Chondrocyte (in vitro differentiated cells): ENCODE measurements around the gene SHH. TPM values are rescaled to one million over a fixed set of nuclear protein-coding genes. Genes with fewer than 3 reads are reported as not detected.
"Not testable (repeated sequence)": the region's sequence is repeated elsewhere in the genome, so short reads cannot be mapped to it uniquely, and the experiment has no call there.

Experiments used
- DNase-seq: peaks from one replicate; pipeline ENCODE4 v3.0.0; 2021; ENCODE audit warnings: mixed read lengths, low spot score
- H3K27ac Mint-ChIP-seq: one replicate; pipeline ENCODE4 v1.8.0; 2021; ENCODE audit warnings: mild to moderate bottlenecking, moderate library complexity, mixed read lengths; ENCODE audit not compliant: unreplicated experiment
- H3K27me3 Mint-ChIP-seq: 2 replicates; pipeline ENCODE4 v1.8.0; 2021; ENCODE audit warnings: low read depth, mixed read lengths
- H3K36me3 Mint-ChIP-seq: 2 replicates; pipeline ENCODE4 v1.8.0; 2021; ENCODE audit warnings: low read depth, mixed read lengths
- H3K4me1 Mint-ChIP-seq: 2 replicates; pipeline ENCODE4 v1.8.0; 2021; ENCODE audit warnings: low read depth, mild to moderate bottlenecking, mixed read lengths
- H3K4me3 Mint-ChIP-seq: one replicate; pipeline ENCODE4 v1.8.0; 2021; ENCODE audit warnings: mild to moderate bottlenecking, moderate library complexity, mixed read lengths; ENCODE audit not compliant: unreplicated experiment
- H3K9me3 Mint-ChIP-seq: 2 replicates; pipeline ENCODE4 v1.8.0; 2021; ENCODE audit warnings: low read depth, mixed read lengths
- total RNA-seq: library from RNA; stranded (reverse); gene quantifications from 3 replicates; pipeline ENCODE4 v1.2.1, GENCODE V29; 2021
- TF ChIP-seq, protein P1 (sequence below): fragments of 200-600 bp; sonication (generic); IDR thresholded peaks from 2 replicates; pipeline ENCODE4 v1.5.0; 2021; ENCODE audit warnings: antibody characterized with exemption, mild to moderate bottlenecking, moderate library complexity

Gene SHH
- total RNA-seq, 1 donor from 2014 or later = not detected

DNA sequence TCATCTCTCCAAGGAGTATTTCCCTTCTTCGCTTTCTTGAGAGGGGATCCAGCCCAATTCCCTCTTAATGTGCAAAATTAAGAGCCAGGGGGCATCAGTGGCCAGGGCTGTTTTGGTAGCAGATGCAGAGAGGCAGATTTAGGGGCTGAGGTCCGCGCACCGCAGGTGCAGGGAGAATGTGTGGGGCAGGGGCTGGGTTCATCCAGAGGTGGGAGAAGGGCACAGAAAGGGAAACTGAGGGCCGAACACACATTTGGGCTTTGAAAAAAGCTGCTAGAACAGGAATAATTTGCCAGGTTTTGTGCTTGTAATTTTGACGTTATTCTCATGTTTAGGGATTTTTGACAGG, 6.5 kb upstream of the SHH start:
- H3K27me3 Mint-ChIP-seq = peaks cover 66% of the 10 kb centered on the region
- no peaks in the 10 kb centered on the region for H3K36me3 Mint-ChIP-seq
- H3K4me3 Mint-ChIP-seq = no peak overlapping the region
- H3K9me3 Mint-ChIP-seq = no peaks in the 10 kb centered on the region
- TF ChIP-seq, protein P1, sequence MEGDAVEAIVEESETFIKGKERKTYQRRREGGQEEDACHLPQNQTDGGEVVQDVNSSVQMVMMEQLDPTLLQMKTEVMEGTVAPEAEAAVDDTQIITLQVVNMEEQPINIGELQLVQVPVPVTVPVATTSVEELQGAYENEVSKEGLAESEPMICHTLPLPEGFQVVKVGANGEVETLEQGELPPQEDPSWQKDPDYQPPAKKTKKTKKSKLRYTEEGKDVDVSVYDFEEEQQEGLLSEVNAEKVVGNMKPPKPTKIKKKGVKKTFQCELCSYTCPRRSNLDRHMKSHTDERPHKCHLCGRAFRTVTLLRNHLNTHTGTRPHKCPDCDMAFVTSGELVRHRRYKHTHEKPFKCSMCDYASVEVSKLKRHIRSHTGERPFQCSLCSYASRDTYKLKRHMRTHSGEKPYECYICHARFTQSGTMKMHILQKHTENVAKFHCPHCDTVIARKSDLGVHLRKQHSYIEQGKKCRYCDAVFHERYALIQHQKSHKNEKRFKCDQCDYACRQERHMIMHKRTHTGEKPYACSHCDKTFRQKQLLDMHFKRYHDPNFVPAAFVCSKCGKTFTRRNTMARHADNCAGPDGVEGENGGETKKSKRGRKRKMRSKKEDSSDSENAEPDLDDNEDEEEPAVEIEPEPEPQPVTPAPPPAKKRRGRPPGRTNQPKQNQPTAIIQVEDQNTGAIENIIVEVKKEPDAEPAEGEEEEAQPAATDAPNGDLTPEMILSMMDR = no peak
- no peak overlapping the region for H3K27ac Mint-ChIP-seq
- peaks cover 5% of the 10 kb centered on the region for H3K4me1 Mint-ChIP-seq
- no peak for DNase-seq

- H3K4me1 Mint-ChIP-seq = peaks cover 5% of the 10 kb centered on the region
- no peaks in the 10 kb centered on the region for H3K9me3 Mint-ChIP-seq
- peaks cover 67% of the 10 kb centered on the region for H3K27me3 Mint-ChIP-seq
- no peak overlapping the region for H3K4me3 Mint-ChIP-seq
- no peak for DNase-seq
- TF ChIP-seq, protein P1 = no peak
- no peak overlapping the region for H3K27ac Mint-ChIP-seq
- no peaks in the 10 kb centered on the region for H3K36me3 Mint-ChIP-seq
These were observed 6.0 kb upstream of the SHH start for GRCh38 chr7:155818154-155818819.

DNA sequence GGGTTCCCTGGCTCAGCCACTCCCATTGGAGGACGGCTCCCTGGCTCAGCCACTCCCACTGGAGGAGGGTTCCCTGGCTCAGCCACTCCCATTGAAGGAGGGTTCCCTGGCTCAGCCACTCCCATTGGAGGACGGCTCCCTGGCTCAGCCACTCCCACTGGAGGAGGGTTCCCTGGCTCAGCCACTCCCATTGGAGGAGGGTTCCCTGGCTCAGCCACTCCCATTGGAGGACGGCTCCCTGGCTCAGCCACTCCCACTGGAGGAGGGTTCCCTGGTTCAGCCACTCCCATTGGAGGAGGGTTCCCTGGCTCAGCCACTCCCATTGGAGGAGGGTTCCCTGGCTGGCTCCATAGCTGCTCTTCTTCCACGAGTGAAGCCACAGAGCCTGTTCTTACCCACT, 5.3 kb upstream of the SHH start:
- not testable (repeated sequence) for DNase-seq, H3K9me3 Mint-ChIP-seq, H3K27ac Mint-ChIP-seq, H3K36me3 Mint-ChIP-seq, H3K4me3 Mint-ChIP-seq, H3K4me1 Mint-ChIP-seq
- peaks cover 67% of the 10 kb centered on the region for H3K27me3 Mint-ChIP-seq

DNA sequence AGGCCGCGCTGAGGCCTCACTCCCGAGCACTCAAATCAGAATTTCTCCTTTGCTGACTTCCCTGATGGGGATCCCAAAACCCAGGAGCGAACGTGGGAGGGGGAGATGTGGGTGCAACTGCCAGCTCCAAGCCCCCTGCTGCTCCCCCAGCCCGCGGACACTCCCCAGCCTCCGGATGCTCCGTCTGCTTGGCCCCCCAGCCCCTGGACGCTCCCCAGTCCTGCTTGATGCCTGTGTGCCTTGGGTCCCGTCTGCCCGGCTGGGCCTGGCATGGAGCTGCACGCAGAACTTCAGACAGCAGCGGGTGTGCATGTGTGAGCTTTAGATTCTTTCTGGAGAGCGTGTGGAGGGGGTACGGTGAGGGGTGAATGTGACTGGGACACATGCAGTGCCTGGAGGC, 4.7 kb upstream of the SHH start:
- Mint-ChIP-seq H3K4me1 (peaks cover 11% of the 10 kb centered on the region), H3K36me3 (no peaks in the 10 kb centered on the region), H3K27me3 (peaks cover 65% of the 10 kb centered on the region), H3K4me3 (no peak overlapping the region), H3K9me3 (no peaks in the 10 kb centered on the region), H3K27ac (no peak overlapping the region)
- TF ChIP-seq, protein P1 = no peak
- DNase-seq = no peak

DNA sequence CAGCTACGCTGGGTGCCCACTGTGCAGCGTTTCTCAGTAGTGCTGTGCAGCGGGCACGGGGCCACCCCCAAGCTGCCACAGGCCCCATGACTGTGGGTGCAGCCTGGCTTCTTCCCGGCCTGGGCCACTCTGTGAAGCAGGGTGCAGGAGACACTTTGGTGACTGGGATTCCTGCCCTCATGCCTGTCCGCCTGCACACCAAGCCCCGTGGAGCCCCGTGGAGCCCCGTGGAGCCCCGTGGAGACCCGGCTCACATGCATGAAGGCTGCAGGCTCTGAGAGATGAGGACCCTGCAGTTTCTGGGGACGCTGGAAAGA, 3.9 kb upstream of the SHH start:
- Mint-ChIP-seq H3K27me3 (peaks cover 67% of the 10 kb centered on the region), H3K4me3 (no peak overlapping the region), H3K27ac (no peak overlapping the region), H3K36me3 (no peaks in the 10 kb centered on the region), H3K4me1 (peaks cover 19% of the 10 kb centered on the region), H3K9me3 (no peaks in the 10 kb centered on the region)
- TF ChIP-seq, protein P1 = no peak
- no peak for DNase-seq
